ENCODE results near the gene NELL1.

GRCh38 chr11:20909995-20910726 is 240.8 kb downstream of the NELL1 start:
- TF ChIP-seq, protein P1, sequence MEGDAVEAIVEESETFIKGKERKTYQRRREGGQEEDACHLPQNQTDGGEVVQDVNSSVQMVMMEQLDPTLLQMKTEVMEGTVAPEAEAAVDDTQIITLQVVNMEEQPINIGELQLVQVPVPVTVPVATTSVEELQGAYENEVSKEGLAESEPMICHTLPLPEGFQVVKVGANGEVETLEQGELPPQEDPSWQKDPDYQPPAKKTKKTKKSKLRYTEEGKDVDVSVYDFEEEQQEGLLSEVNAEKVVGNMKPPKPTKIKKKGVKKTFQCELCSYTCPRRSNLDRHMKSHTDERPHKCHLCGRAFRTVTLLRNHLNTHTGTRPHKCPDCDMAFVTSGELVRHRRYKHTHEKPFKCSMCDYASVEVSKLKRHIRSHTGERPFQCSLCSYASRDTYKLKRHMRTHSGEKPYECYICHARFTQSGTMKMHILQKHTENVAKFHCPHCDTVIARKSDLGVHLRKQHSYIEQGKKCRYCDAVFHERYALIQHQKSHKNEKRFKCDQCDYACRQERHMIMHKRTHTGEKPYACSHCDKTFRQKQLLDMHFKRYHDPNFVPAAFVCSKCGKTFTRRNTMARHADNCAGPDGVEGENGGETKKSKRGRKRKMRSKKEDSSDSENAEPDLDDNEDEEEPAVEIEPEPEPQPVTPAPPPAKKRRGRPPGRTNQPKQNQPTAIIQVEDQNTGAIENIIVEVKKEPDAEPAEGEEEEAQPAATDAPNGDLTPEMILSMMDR (conservative IDR thresholded peaks at IDR 0.05 in 1 of 2, IDR thresholded peaks at IDR 0.05 in 1 of 2; ENCODE audit: extremely low read depth in 1 of 2, insufficient read depth in 1 of 2, low read depth in 1 of 2, low read length in 2 of 2) = no peak
- no peak for TF ChIP-seq EZH2 (IDR thresholded peaks at IDR 0.05; ENCODE audit: borderline replicate concordance, low read length)

Measured in mammary epithelial cell (primary cell).